ENCODE data around the gene PTPN21. TPM values are rescaled to one million over a fixed set of nuclear protein-coding genes. Genes with fewer than 3 reads are reported as not detected.

PTPN21 gene
- total RNA-seq, 1 donor, result 14.2 TPM

- peak; percentile 11 for DNase-seq (ENCODE audit: low read depth)
- no peak for TF ChIP-seq CTCF (IDR thresholded peaks at IDR 0.05; ENCODE audit: insufficient read depth, low read depth, low read length)
- H3K4me3 ChIP-seq (ENCODE audit: low read depth, low read length), result peak overlapping the region; percentile 6
These were observed 37.9 kb downstream of the PTPN21 start for GRCh38 chr14:88516861-88517357.

- DNase-seq (ENCODE audit: low read depth), result no peak
- H3K4me3 ChIP-seq (ENCODE audit: low read depth, low read length), result no peak overlapping the region
- no peak for TF ChIP-seq CTCF (IDR thresholded peaks at IDR 0.05; ENCODE audit: insufficient read depth, low read depth, low read length)
These were observed 39.1 kb downstream of the PTPN21 start for GRCh38 chr14:88515499-88516221.

GRCh38 chr14:88507208-88507607 lies 47.6 kb downstream of the PTPN21 start:
- no peak overlapping the region for H3K4me3 ChIP-seq (ENCODE audit: low read depth, low read length)
- no peak for TF ChIP-seq CTCF (IDR thresholded peaks at IDR 0.05; ENCODE audit: insufficient read depth, low read depth, low read length)
- no peak for DNase-seq (ENCODE audit: low read depth)

- no peak for DNase-seq (ENCODE audit: low read depth)
- no peak for TF ChIP-seq CTCF (IDR thresholded peaks at IDR 0.05; ENCODE audit: insufficient read depth, low read depth, low read length)
These were observed 49.2 kb downstream of the PTPN21 start for GRCh38 chr14:88505621-88506020.

GRCh38 chr14:88504602-88505001 lies 50.2 kb downstream of the PTPN21 start:
- no peak overlapping the region for H3K4me3 ChIP-seq (ENCODE audit: low read depth, low read length)
- DNase-seq (ENCODE audit: low read depth), result no peak

More at GRCh38 chr14:88505621-88506020, 49.2 kb downstream of the PTPN21 start:
- no peak overlapping the region for H3K4me3 ChIP-seq (ENCODE audit: low read depth, low read length)

GRCh38 chr14:88503754-88504406 lies 50.9 kb downstream of the PTPN21 start:
- no peak for DNase-seq (ENCODE audit: low read depth)
- no peak overlapping the region for H3K4me3 ChIP-seq (ENCODE audit: low read depth, low read length)
- TF ChIP-seq CTCF (IDR thresholded peaks at IDR 0.05; ENCODE audit: insufficient read depth, low read depth, low read length), result no peak

More at GRCh38 chr14:88504602-88505001, 50.2 kb downstream of the PTPN21 start:
- no peak for TF ChIP-seq CTCF (IDR thresholded peaks at IDR 0.05; ENCODE audit: insufficient read depth, low read depth, low read length)

All from fibroblast of villous mesenchyme (primary cell).